ENCODE data around the gene PARP4.

GRCh38 chr13:24540236-24541126, 27.9 kb upstream of the PARP4 start:
- peak; percentile 70 to 78 for TF ChIP-seq CTCF (conservative IDR thresholded peaks at IDR 0.05; ENCODE audit: low read depth in 2 of 2)
- TF ChIP-seq EZH2 (IDR thresholded peaks at IDR 0.05; ENCODE audit: low read depth, unreplicated experiment) = no peak
